ENCODE measurements around the gene GLB1L.

GLB1L gene

DNA sequence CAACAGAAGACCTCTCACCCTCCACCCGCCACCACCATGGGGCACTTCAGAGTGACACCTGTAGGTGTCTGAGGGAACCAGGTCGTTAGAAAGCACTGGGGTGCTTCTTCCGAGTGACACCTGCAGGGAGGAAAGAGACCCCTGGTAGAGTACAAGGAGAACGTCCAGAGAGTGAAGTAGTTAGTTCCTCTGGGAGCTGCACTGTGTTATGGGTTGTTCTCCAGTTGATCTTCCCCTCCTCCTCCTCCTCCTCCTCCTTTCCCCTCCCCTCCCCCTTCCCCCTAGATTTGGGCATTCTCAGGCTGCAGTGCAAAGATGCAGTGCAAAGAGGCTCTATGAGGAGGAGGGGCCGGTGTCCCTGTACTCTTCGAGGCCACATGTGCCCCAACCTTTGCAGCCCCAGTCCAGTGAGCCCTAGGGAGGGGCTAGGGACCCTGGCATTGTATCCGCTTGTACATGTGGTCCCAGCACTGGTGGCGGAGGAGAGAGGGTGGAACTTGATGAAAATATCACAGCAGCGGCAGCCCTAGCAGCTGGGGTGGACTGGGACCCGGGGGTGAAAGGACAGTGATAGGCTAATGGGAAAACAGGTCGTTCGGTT, 34.8 kb upstream of the GLB1L start:
- Histone ChIP-seq H3K4ac (ENCODE audit: low read depth in 1 of 2, low read length in 2 of 2) (peak overlapping the region; percentile 49 to 94), H2BK5ac (ENCODE audit: low read depth, low read length, poor library complexity, severe bottlenecking) (no peak overlapping the region), H2BK15ac (ENCODE audit: low read depth, poor library complexity, severe bottlenecking) (peak overlapping the region; percentile 2), H3K4me1 (ENCODE audit: control insufficient read depth, insufficient read depth, low read depth, low read length) (peaks cover 29% of the 10 kb centered on the region), H3K27ac (ENCODE audit: low read length, poor library complexity, severe bottlenecking) (peak overlapping the region; percentile 85), H2AFZ (ENCODE audit: low read depth, low read length) (peak overlapping the region; percentile 18), H3K18ac (ENCODE audit: low read depth in 1 of 2, low read length in 2 of 2) (peak overlapping the region; percentile 45 to 91), H2AK5ac (ENCODE audit: low read length, severe bottlenecking) (peak overlapping the region; percentile 84), H3K36me3 (ENCODE audit: control insufficient read depth in 1 of 2, insufficient read depth in 2 of 2, low read depth in 1 of 2, low read length in 2 of 2) (peaks cover 44 to 48% of the 10 kb centered on the region in 2 experiments), H3K23ac (ENCODE audit: low read length in 2 of 2) (peak overlapping the region in 1 of 2 experiments; percentile 89), H3K14ac (ENCODE audit: low read length in 2 of 2) (peak overlapping the region in 1 of 2 experiments; percentile 68), H3K4me3 (ENCODE audit: insufficient read depth in 1 of 2, low read depth in 1 of 2, low read length in 2 of 2) (peak overlapping the region; percentile 68 to 94), H2BK120ac (ENCODE audit: low read depth, low read length) (no peak overlapping the region), H2BK12ac (ENCODE audit: low read length in 2 of 2) (peak overlapping the region; percentile 30 to 90), H4K8ac (ENCODE audit: low read length) (peak overlapping the region; percentile 51), H3K27me3 (ENCODE audit: control insufficient read depth in 1 of 2, insufficient read depth in 1 of 2, low read length in 2 of 2) (no peaks in the 10 kb centered on the region), H3K9me3 (ENCODE audit: control insufficient read depth, low read length) (no peaks in the 10 kb centered on the region), H3K9ac (ENCODE audit: low read length) (peak overlapping the region; percentile 97), H3K79me1 (replicated peaks; ENCODE audit: low read length, poor library complexity, severe bottlenecking) (peaks cover 17% of the 10 kb centered on the region), H3K4me2 (ENCODE audit: low read length, poor library complexity, severe bottlenecking) (peak overlapping the region; percentile 65), H4K91ac (ENCODE audit: low read length) (no peak overlapping the region)
- DNase-seq, result no peak
- WGBS, result 79% methylated on average over 6 of the region's 12 CpGs

DNA sequence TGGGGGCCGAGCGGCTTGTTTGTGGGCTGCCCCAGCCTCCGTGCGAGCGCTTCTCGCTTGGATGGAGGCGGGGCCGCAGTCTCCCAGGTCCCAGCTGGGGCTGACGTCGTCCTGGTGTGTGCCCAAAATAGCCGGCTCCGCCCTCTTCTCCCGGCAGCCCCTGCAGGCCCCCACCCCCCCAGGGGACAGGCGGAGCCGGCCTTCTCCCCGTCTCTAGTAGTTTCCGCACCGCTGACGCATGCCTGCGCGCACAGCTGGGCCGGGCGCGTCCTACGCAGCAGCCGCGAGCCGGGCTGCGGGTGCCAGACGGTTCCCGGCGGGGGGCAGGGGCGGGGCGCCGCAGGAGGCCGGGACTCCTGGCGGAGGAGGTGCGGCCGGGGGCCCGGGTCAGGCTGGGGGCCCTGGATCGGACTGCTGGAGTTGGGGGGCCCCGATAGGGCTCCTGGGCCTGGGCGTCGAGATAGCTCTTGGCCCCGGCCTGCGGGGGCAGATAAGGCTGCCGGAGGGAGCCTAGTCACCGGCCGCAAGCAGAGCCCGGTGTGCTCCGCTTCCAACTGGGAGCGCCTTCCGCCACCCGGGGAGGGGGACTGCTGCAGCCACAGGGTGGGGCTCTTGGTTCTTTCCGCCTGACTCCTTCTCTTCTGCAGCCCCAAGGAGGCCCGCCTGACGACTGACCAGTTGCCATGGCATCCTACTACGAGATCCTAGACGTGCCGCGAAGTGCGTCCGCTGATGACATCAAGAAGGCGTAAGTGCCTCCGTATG, 34.1 kb upstream of the GLB1L start, which contains the start of gene DNAJB2:
TSS of gene DNAJB2 (plus strand) at position 216 of the 765 bp plus-strand sequence. CDS start at position 684, 468 bp downstream.
- peak within 1 kb of the TSS; percentile 65 for H3K4me2 ChIP-seq (ENCODE audit: low read length, poor library complexity, severe bottlenecking)
- H2AFZ ChIP-seq (ENCODE audit: low read depth, low read length), result peak within 1 kb of the TSS; percentile 57
- peaks cover 13% of the 10 kb centered on the region for H3K79me1 ChIP-seq (replicated peaks; ENCODE audit: low read length, poor library complexity, severe bottlenecking)
- DNase-seq, result peak; percentile 100
- 0% methylated on average over 59 of the region's 65 CpGs for WGBS
- H2BK12ac ChIP-seq (ENCODE audit: low read length in 2 of 2), result peak within 1 kb of the TSS; percentile 82 to 90
- no peaks in the 10 kb centered on the region for H3K27me3 ChIP-seq (ENCODE audit: control insufficient read depth in 1 of 2, insufficient read depth in 1 of 2, low read length in 2 of 2)
- H2AK5ac ChIP-seq (ENCODE audit: low read length, severe bottlenecking), result peak within 1 kb of the TSS; percentile 84
- peaks cover 32% of the 10 kb centered on the region for H3K4me1 ChIP-seq (ENCODE audit: control insufficient read depth, insufficient read depth, low read depth, low read length)
- peak within 1 kb of the TSS; percentile 49 to 94 for H3K4ac ChIP-seq (ENCODE audit: low read depth in 1 of 2, low read length in 2 of 2)
- H3K9ac ChIP-seq (ENCODE audit: low read length), result peak within 1 kb of the TSS; percentile 97
- peak within 1 kb of the TSS; percentile 96 for H2BK5ac ChIP-seq (ENCODE audit: low read depth, low read length, poor library complexity, severe bottlenecking)
- H3K23ac ChIP-seq (ENCODE audit: low read length in 2 of 2), result peak within 1 kb of the TSS in 1 of 2 experiments; percentile 89
- H3K18ac ChIP-seq (ENCODE audit: low read depth in 1 of 2, low read length in 2 of 2), result peak within 1 kb of the TSS; percentile 45 to 91
- peak within 1 kb of the TSS; percentile 85 for H3K27ac ChIP-seq (ENCODE audit: low read length, poor library complexity, severe bottlenecking)
- peak within 1 kb of the TSS; percentile 99 for H2BK15ac ChIP-seq (ENCODE audit: low read depth, poor library complexity, severe bottlenecking)
- peaks cover 37 to 41% of the 10 kb centered on the region in 2 experiments for H3K36me3 ChIP-seq (ENCODE audit: control insufficient read depth in 1 of 2, insufficient read depth in 2 of 2, low read depth in 1 of 2, low read length in 2 of 2)
- H4K8ac ChIP-seq (ENCODE audit: low read length), result peak within 1 kb of the TSS; percentile 51
- peak within 1 kb of the TSS; percentile 68 to 94 for H3K4me3 ChIP-seq (ENCODE audit: insufficient read depth in 1 of 2, low read depth in 1 of 2, low read length in 2 of 2)
- no peaks in the 10 kb centered on the region for H3K9me3 ChIP-seq (ENCODE audit: control insufficient read depth, low read length)
- peak within 1 kb of the TSS; percentile 97 for H2BK120ac ChIP-seq (ENCODE audit: low read depth, low read length)
- peak within 1 kb of the TSS in 1 of 2 experiments; percentile 68 for H3K14ac ChIP-seq (ENCODE audit: low read length in 2 of 2)
- peak within 1 kb of the TSS; percentile 2 for H4K91ac ChIP-seq (ENCODE audit: low read length)

DNA sequence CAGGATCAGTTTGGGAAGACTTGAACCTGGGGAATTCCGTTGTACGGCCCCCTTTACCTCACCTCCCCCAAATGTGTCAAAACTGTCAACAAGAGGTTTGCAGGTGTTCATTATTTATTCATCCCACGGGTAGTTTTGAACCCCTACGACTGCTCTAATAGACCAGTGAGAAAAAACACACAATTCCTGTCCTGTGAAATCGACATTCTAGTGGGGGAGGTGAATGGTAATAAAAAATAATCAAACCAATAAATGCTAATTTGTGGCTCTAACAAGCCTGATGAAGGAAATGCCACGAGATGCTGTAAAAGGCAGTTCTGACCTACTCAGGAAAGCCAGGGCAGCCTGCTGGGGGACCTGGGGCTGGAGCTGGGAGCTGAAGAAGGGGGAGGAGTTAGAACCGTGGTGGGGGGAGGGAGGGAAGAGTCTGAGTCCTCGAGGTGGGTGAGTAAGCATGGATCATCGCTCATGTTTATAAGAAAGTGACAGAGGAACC, 33.5 kb upstream of the GLB1L start:
- peak overlapping the region; percentile 29 for H2BK120ac ChIP-seq (ENCODE audit: low read depth, low read length)
- H3K9me3 ChIP-seq (ENCODE audit: control insufficient read depth, low read length), result no peaks in the 10 kb centered on the region
- H3K79me1 ChIP-seq (replicated peaks; ENCODE audit: low read length, poor library complexity, severe bottlenecking), result peaks cover 13% of the 10 kb centered on the region
- no peak overlapping the region for H2BK15ac ChIP-seq (ENCODE audit: low read depth, poor library complexity, severe bottlenecking)
- H3K4ac ChIP-seq (ENCODE audit: low read depth in 1 of 2, low read length in 2 of 2), result no peak overlapping the region
- peaks cover 38% of the 10 kb centered on the region for H3K4me1 ChIP-seq (ENCODE audit: control insufficient read depth, insufficient read depth, low read depth, low read length)
- no peak overlapping the region for H2AFZ ChIP-seq (ENCODE audit: low read depth, low read length)
- H2AK5ac ChIP-seq (ENCODE audit: low read length, severe bottlenecking), result peak overlapping the region; percentile 1
- peak overlapping the region; percentile 83 for H3K27ac ChIP-seq (ENCODE audit: low read length, poor library complexity, severe bottlenecking)
- no peaks in the 10 kb centered on the region for H3K27me3 ChIP-seq (ENCODE audit: control insufficient read depth in 1 of 2, insufficient read depth in 1 of 2, low read length in 2 of 2)
- no peak overlapping the region for H3K23ac ChIP-seq (ENCODE audit: low read length in 2 of 2)
- WGBS, result 2% methylated on average over 6 of the region's 9 CpGs
- H4K91ac ChIP-seq (ENCODE audit: low read length), result peak overlapping the region; percentile 2
- H3K4me3 ChIP-seq (ENCODE audit: insufficient read depth in 1 of 2, low read depth in 1 of 2, low read length in 2 of 2), result peak overlapping the region in 1 of 2 experiments; percentile 31
- H3K36me3 ChIP-seq (ENCODE audit: control insufficient read depth in 1 of 2, insufficient read depth in 2 of 2, low read depth in 1 of 2, low read length in 2 of 2), result peaks cover 30 to 35% of the 10 kb centered on the region in 2 experiments
- peak overlapping the region; percentile 56 for H3K4me2 ChIP-seq (ENCODE audit: low read length, poor library complexity, severe bottlenecking)
- H2BK12ac ChIP-seq (ENCODE audit: low read length in 2 of 2), result peak overlapping the region; percentile 75 to 82
- H4K8ac ChIP-seq (ENCODE audit: low read length), result no peak overlapping the region
- DNase-seq, result no peak
- H2BK5ac ChIP-seq (ENCODE audit: low read depth, low read length, poor library complexity, severe bottlenecking), result no peak overlapping the region
- H3K14ac ChIP-seq (ENCODE audit: low read length in 2 of 2), result no peak overlapping the region
- H3K9ac ChIP-seq (ENCODE audit: low read length), result peak overlapping the region; percentile 97
- H3K18ac ChIP-seq (ENCODE audit: low read depth in 1 of 2, low read length in 2 of 2), result peak overlapping the region; percentile 30 to 31
